Osteoblast (primary cell): ENCODE measurements around the gene RHBDF2. TPM values are rescaled to one million over a fixed set of nuclear protein-coding genes. Genes with fewer than 3 reads are reported as not detected.

ENCODE experiments used
- DNase-seq: peaks from one replicate; pipeline ENCODE4 v3.0.0; 2011; ENCODE audit warnings: low spot score, mixed read lengths; ENCODE audit not compliant: insufficient read length; ENCODE audit errors: missing footprints
- H2AFZ ChIP-seq: 2 replicates; pipeline ENCODE4 v1.6.0; 2011; ENCODE audit warnings: mild to moderate bottlenecking, low read length
- H3K27ac ChIP-seq: 2 replicates; pipeline ENCODE4 v1.5.1; 2011; ENCODE audit warnings: mild to moderate bottlenecking, low read depth, low read length, moderate library complexity
- H3K27me3 ChIP-seq: 2 replicates; pipeline ENCODE4 v1.6.0; 2012; ENCODE audit warnings: mild to moderate bottlenecking, control low read depth, inconsistent platforms, low read length, moderate library complexity; ENCODE audit not compliant: insufficient read depth
- H3K36me3 ChIP-seq: 2 replicates; pipeline ENCODE4 v1.5.1; 2011; ENCODE audit warnings: mild to moderate bottlenecking, low read length, control low read depth, moderate library complexity; ENCODE audit not compliant: insufficient read depth
- H3K4me1 ChIP-seq: 2 replicates; pipeline ENCODE4 v1.5.1; 2011; ENCODE audit warnings: mild to moderate bottlenecking, low read length, control low read depth, moderate library complexity; ENCODE audit not compliant: insufficient read depth
- H3K4me2 ChIP-seq: 2 replicates; pipeline ENCODE4 v1.6.0; 2011; ENCODE audit warnings: mild to moderate bottlenecking, low read length; ENCODE audit not compliant: insufficient read depth
- H3K4me3 ChIP-seq: fragments of 200-600 bp; sonication (generic); 3 replicates; pipeline ENCODE4 v1.5.1; 2012; ENCODE audit warnings: mild to moderate bottlenecking, low read length, inconsistent platforms; ENCODE audit not compliant: insufficient read depth
- H3K79me2 ChIP-seq: 2 replicates; pipeline ENCODE4 v1.6.0; 2012; ENCODE audit warnings: mild to moderate bottlenecking, low read length, control low read depth, inconsistent platforms; ENCODE audit not compliant: insufficient read depth
- H3K9me3 ChIP-seq: 2 replicates; pipeline ENCODE4 v1.5.1; 2011; ENCODE audit warnings: low read depth, low read length, control low read depth
- H4K20me1 ChIP-seq: 2 replicates; pipeline ENCODE4 v1.6.0; 2012; ENCODE audit warnings: mild to moderate bottlenecking, low read length, control low read depth; ENCODE audit not compliant: insufficient read depth
- CTCF ChIP-seq: IDR thresholded peaks from 2 replicates; pipeline ENCODE4 v1.5.1; 2011; ENCODE audit warnings: mild to moderate bottlenecking, low read depth, low read length, moderate library complexity; ENCODE audit errors: extremely low read depth
- total RNA-seq: library from RNA; depleted of rRNA; stranded (reverse); fragments of >200 nt; gene quantifications from 2 replicates; pipeline ENCODE4 v1.2.3, GENCODE V29; 2012

The RHBDF2 gene
- total RNA-seq, 1 donor, result 8.3 TPM

- Histone ChIP-seq H3K4me3 (no peak overlapping the region), H3K27me3 (no peaks in the 10 kb centered on the region), H2AFZ (no peak overlapping the region), H3K27ac (peak overlapping the region; percentile 56), H3K79me2 (no peaks in the 10 kb centered on the region), H3K4me2 (no peak overlapping the region), H3K9me3 (no peaks in the 10 kb centered on the region), H4K20me1 (no peaks in the 10 kb centered on the region), H3K4me1 (peaks cover 3% of the 10 kb centered on the region), H3K36me3 (no peaks in the 10 kb centered on the region)
- no peak for TF ChIP-seq CTCF
- no peak for DNase-seq
These were observed 16.9 kb downstream of the RHBDF2 start for GRCh38 chr17:76484228-76484725.

- Histone ChIP-seq H3K79me2 (no peaks in the 10 kb centered on the region), H3K27ac (no peak overlapping the region), H4K20me1 (no peaks in the 10 kb centered on the region), H3K27me3 (no peaks in the 10 kb centered on the region), H2AFZ (no peak overlapping the region), H3K4me1 (peaks cover 3% of the 10 kb centered on the region), H3K4me2 (no peak overlapping the region), H3K9me3 (no peaks in the 10 kb centered on the region), H3K36me3 (no peaks in the 10 kb centered on the region), H3K4me3 (no peak overlapping the region)
- DNase-seq, result no peak
- TF ChIP-seq CTCF, result no peak
These were observed 20.1 kb downstream of the RHBDF2 start for GRCh38 chr17:76481071-76481655.

GRCh38 chr17:76480632-76481031 lies 20.6 kb downstream of the RHBDF2 start:
- no peak overlapping the region for H3K27ac ChIP-seq
- no peak overlapping the region for H2AFZ ChIP-seq

More at GRCh38 chr17:76480632-76481031, 20.6 kb downstream of the RHBDF2 start:
- Histone ChIP-seq H3K27me3 (no peaks in the 10 kb centered on the region), H3K79me2 (no peaks in the 10 kb centered on the region), H4K20me1 (no peaks in the 10 kb centered on the region), H3K4me1 (peaks cover 3% of the 10 kb centered on the region), H3K36me3 (no peaks in the 10 kb centered on the region), H3K9me3 (no peaks in the 10 kb centered on the region), H3K4me2 (no peak overlapping the region), H3K4me3 (no peak overlapping the region)
- DNase-seq, result no peak
- no peak for TF ChIP-seq CTCF
